K562 (cell line): ENCODE measurements around the gene RAB5A. TPM values are rescaled to one million over a fixed set of nuclear protein-coding genes. Genes with fewer than 3 reads are reported as not detected.

Experiments used
- ATAC-seq: fragments of 200-7000 bp; cut with Tn5 transposase; 3 replicates; pipeline ENCODE4 v1.9.1; 2020; ENCODE audit warnings: moderate library complexity
- BruUV-seq: library from RNA; stranded (reverse); fragments of 400-500 nt; replicated peaks from 2 replicates; lab custom pipeline; 2021; lab: Mats Ljungman, UMichigan
- CTCF ChIA-PET: fragments of 300-600 bp; formaldehyde crosslinking; extraction: SDS; loops from one replicate; lab custom pipeline; 2021; ENCODE audit warnings: low intra/inter-chr PET ratio; lab: Yijun Ruan, JAX
- POLR2A ChIA-PET: fragments of 300-600, 350-650 bp; sonication (Branson Sonifier 250); formaldehyde crosslinking; extraction: SDS; loops from one replicate; lab custom pipeline; 2021; ENCODE audit warnings: antibody characterized with exemption, inconsistent platforms; lab: Yijun Ruan, JAX
- DNase-seq, 4 experiments: peaks; one replicate each; pipeline versions ENCODE4 v3.0.0 to v3.0.0-alpha.2; 2011 to 2018; ENCODE audit warnings: low spot score in 3 of 4, mixed read lengths in 3 of 4; ENCODE audit errors: extremely low read depth in 1 of 4
- FAIRE-seq: peaks from 2 replicates; lab custom pipeline; 2011; peaks lifted over from hg19 to GRCh38; lab: Jason Lieb, UNC
- H2AFZ ChIP-seq: 2 replicates; pipeline ENCODE4 v1.6.0; 2011; ENCODE audit warnings: low read depth, low read length, control low read depth, inconsistent platforms
- H3K27ac ChIP-seq: fragments of 200-600 bp; 3 replicates; pipeline ENCODE4 v1.8.0; 2011; ENCODE audit warnings: low read depth, mild to moderate bottlenecking, control low read depth, inconsistent platforms, low read length, moderate library complexity, mixed read lengths; ENCODE audit errors: extremely low read depth
- H3K27me3 ChIP-seq, 2 experiments: fragments of 300-600 bp in 1 of 2; 2 replicates in 1 of 2; 3 replicates in 1 of 2; pipeline versions ENCODE4 v1.6.0 to v1.8.0; 2011; ENCODE audit warnings: inconsistent platforms in 2 of 2, low read length in 2 of 2, mild to moderate bottlenecking in 1 of 2, mixed read lengths in 1 of 2, moderate library complexity in 1 of 2; ENCODE audit not compliant: control insufficient read depth in 2 of 2, insufficient read depth in 2 of 2
- H3K36me3 ChIP-seq: fragments of 300-600 bp; 3 replicates; pipeline ENCODE4 v1.8.0; 2011; ENCODE audit warnings: mild to moderate bottlenecking, low read length, inconsistent platforms; ENCODE audit not compliant: control insufficient read depth, insufficient read depth
- H3K4me1 ChIP-seq, 2 experiments: fragments of 200-600 bp in 1 of 2; replicated peaks in 1 of 2; 2 replicates in 1 of 2; 3 replicates in 1 of 2; pipeline versions ENCODE4 v1.5.1 to v1.8.0; 2011; ENCODE audit warnings: inconsistent platforms in 2 of 2, low read length in 2 of 2, mild to moderate bottlenecking in 1 of 2, mixed read lengths in 1 of 2, moderate library complexity in 1 of 2; ENCODE audit not compliant: control insufficient read depth in 2 of 2, insufficient read depth in 2 of 2
- H3K4me2 ChIP-seq: 2 replicates; pipeline ENCODE4 v1.6.1; 2011; ENCODE audit warnings: low read length, control low read depth, inconsistent platforms, mixed read lengths; ENCODE audit not compliant: insufficient read depth
- H3K4me3 ChIP-seq: fragments of 200-600 bp; sonication (generic), shearing (Covaris generic); 2 replicates; pipeline ENCODE4 v1.5.1; 2016; ENCODE audit warnings: control low read depth, inconsistent platforms
- H3K79me2 ChIP-seq: fragments of 200-600 bp; 3 replicates; pipeline ENCODE4 v1.8.0; 2011; ENCODE audit warnings: low read length, inconsistent platforms; ENCODE audit not compliant: control insufficient read depth, insufficient read depth
- H3K9ac ChIP-seq, 2 experiments: 2 replicates each; pipeline versions ENCODE4 v1.6.0 to v1.6.1; 2011; ENCODE audit warnings: low read depth in 2 of 2, low read length in 2 of 2, control low read depth in 1 of 2, inconsistent platforms in 1 of 2, mild to moderate bottlenecking in 1 of 2, mixed read lengths in 1 of 2; ENCODE audit not compliant: insufficient read depth in 1 of 2
- H3K9me1 ChIP-seq: one replicate; pipeline ENCODE4 v1.6.0; 2011; ENCODE audit warnings: inconsistent platforms, mild to moderate bottlenecking, low read length, moderate library complexity; ENCODE audit not compliant: control insufficient read depth, insufficient read depth
- H3K9me3 ChIP-seq: replicated peaks from 2 replicates; pipeline ENCODE4 v1.5.1; 2011; ENCODE audit warnings: low read depth, low read length, inconsistent platforms; ENCODE audit not compliant: control insufficient read depth, insufficient read depth
- H4K20me1 ChIP-seq: replicated peaks from 2 replicates; pipeline ENCODE4 v1.6.1; 2011; ENCODE audit warnings: low read length, inconsistent platforms, mixed read lengths; ENCODE audit not compliant: control insufficient read depth, insufficient read depth
- BRF1 ChIP-seq: IDR thresholded peaks from 3 replicates; pipeline ENCODE4 v1.6.1; 2011; ENCODE audit warnings: borderline replicate concordance, mild to moderate bottlenecking; ENCODE audit not compliant: insufficient read length; ENCODE audit errors: extremely low read depth
- HNRNPK ChIP-seq: fragments of 200-400 bp; formaldehyde crosslinking; IDR thresholded peaks from one replicate; pipeline ENCODE4 v1.6.1; 2018; ENCODE audit warnings: mild to moderate bottlenecking, low read depth, low read length; ENCODE audit not compliant: poor library complexity, severe bottlenecking
- PURB ChIP-seq: sonication (generic); formaldehyde crosslinking; IDR thresholded peaks from 2 replicates; pipeline ENCODE4 v1.9.0; 2021; ENCODE audit warnings: low read depth, mild to moderate bottlenecking, missing genetic modification reagents
- SMAD3 ChIP-seq: fragments of 450-650 bp; formaldehyde crosslinking; conservative IDR thresholded peaks from 2 replicates; pipeline ENCODE4 v1.4.0; 2020; ENCODE audit warnings: mild to moderate bottlenecking
- WGBS: fragments of 100-300 bp; shearing (Covaris generic); methylation state at CpG from one replicate; pipeline ENCODE4 v1.1.6; 2016; ENCODE audit warnings: low coverage, mixed read lengths; ENCODE audit not compliant: insufficient coverage; ENCODE audit errors: missing lambda C conversion rate; 5-methylcytosine and 5-hydroxymethylcytosine counted together
- in situ Hi-C: fragments of 300-500 bp; cut with MboI; formaldehyde crosslinking; loops from 4 replicates; pipeline ENCODE4 v1.15.0; 2018; ENCODE audit warnings: inconsistent platforms, mixed read lengths
- intact Hi-C: fragments of 100-400 bp; cut with micrococcal nuclease; formaldehyde crosslinking; loops from 2 replicates; pipeline ENCODE4 v1.14.2; 2022
- polyA plus RNA-seq, 8 experiments: library from polyadenylated mRNA; depleted of rRNA in 4 of 8; stranded (reverse) in 5 of 8; unstranded in 3 of 8; fragments of >200 nt; fragmentation: Nextera tagmentation in 2 of 8; fragmentation: Illumina TruSeq in 1 of 8; extraction: Ambion mirVana in 2 of 8; extraction: Trizol in 1 of 8; gene quantifications; 2 replicates each; pipeline versions ENCODE4 v1.2.1 to v1.2.3, GENCODE V29; 2011 to 2014; ENCODE audit warnings: inconsistent platforms in 1 of 8, missing spikeins in 1 of 8
- total RNA-seq, 7 experiments: library from RNA; depleted of rRNA in 6 of 7; stranded (reverse); fragments of >200 nt in 6 of 7; fragmentation: Illumina TruSeq in 2 of 7; extraction: Trizol in 2 of 7; gene quantifications; 2 replicates each; pipeline versions ENCODE4 v1.2.1 to v1.2.3, GENCODE V29; 2011 to 2021; ENCODE audit warnings: low replicate concordance in 1 of 7

Gene RAB5A
- total and polyA plus RNA-seq, 9 of the 15 experiments (the other 6 are each of a cell fraction or from before 2014, with no cell fraction given), result 28.3 to 64.2 (median 49.0) TPM

GRCh38 chr3:19920401-19921080, 26.4 kb upstream of the RAB5A start:
- intact Hi-C loops, result no loop called here
- Histone ChIP-seq H3K79me2 (no peaks in the 10 kb centered on the region), H3K4me3 (no peak overlapping the region), H3K9me3 (no peaks in the 10 kb centered on the region), H4K20me1 (no peaks in the 10 kb centered on the region), H3K4me2 (no peak overlapping the region)
- FAIRE-seq (no peak), DNase-seq (no peak)
- CTCF ChIA-PET, result no interaction called here
- TF ChIP-seq HNRNPK, result no peak
- TF ChIP-seq BRF1, result no peak
- TF ChIP-seq PURB (CRISPR knock-in tag), result no peak
- no peak for TF ChIP-seq SMAD3 (CRISPR knock-in tag)
- TF ChIP-seq, all 486 proteins: peak for 0
- Histone ChIP-seq H3K9me1 (no peaks in the 10 kb centered on the region), H3K27me3 (no peaks in the 10 kb centered on the region), H2AFZ (no peak overlapping the region), H3K36me3 (no peaks in the 10 kb centered on the region), H3K9ac (no peak overlapping the region), H3K27ac (no peak overlapping the region), H3K4me1 (no peaks in the 10 kb centered on the region)
- in situ Hi-C loops, result no loop called here
- WGBS, result 36% methylated on average over 4 of the region's 4 CpGs
- POLR2A ChIA-PET, result no interaction called here
- no TSS peak for BruUV-seq
- ATAC-seq, result no peak
